ENCODE measurements around the gene NRTN.

The NRTN gene

GRCh38 chr19:5790559-5791520, 14.0 kb upstream of the NRTN start, which contains the start of gene DUS3L:
Gene DUS3L (minus strand): TSS chr19:5791163. CDS start chr19:5791141, 22 bp downstream.
- DNase-seq: peak; percentile 99

DNA sequence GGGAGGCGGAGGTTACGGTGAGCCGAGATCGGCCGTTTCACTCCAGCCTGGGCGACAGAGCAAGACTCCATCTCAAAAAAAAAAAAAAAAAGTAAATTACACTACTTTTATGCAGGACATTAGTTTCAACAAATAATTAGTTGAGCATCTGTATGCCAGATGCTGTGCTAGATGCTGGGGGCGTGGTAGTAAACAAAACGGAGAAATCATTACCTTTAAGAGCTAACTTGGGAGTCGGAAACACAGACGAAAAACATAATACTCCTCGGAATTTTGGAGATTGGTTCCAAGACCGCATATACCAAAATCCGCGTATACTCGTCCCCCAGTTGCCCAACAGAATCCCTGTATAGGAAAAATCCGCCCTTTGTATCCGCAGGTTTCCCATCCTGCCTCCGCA, 12.6 kb upstream of the NRTN start:
- DNase-seq: no peak

DNA sequence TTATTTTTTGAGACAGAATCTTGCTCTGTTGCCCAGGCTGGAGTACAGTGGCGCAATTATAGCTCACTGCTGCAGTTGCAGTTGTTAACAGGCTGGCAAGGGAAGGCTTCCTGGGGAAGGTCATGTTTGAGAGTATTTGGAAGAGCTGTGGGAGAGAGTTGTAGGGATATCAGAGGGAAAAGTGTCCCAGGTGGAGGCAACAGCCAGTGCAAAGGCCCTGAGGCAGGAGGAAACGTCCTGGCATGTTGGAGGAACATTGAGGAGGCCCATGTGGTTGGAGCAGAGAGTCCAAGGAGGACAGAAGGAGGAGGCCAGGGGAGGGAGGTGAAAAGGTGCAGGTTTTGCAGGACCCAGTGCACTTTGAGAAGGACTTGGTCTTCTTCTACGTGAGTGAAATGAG, 11.7 kb upstream of the NRTN start:
- no peak for DNase-seq

DNA sequence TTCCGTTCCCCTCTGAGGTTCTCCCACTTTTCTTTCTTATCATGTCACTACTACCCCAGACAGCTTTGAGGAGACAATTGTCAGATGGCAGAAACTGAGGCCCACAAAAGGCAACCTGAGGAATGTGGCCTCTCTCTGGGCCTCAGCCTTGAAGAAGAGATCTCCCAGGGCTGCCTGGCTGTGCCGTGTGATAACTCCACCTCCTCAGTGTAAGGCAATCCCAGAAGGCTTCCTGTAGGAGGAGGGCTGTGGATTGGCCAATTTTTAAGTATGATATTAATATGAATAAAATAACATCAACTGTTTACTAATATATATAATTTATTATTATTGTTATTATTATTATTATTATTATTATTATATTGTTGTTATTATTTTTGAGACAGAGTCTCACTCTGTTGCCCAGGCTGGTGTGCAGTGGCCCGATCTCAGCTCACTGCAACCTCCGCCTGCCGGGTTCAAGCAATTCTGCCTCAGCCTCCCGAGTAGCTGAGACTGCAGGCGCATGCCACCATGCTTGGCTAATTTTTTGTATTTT, 9.4 kb upstream of the NRTN start:
- DNase-seq: no peak

DNA sequence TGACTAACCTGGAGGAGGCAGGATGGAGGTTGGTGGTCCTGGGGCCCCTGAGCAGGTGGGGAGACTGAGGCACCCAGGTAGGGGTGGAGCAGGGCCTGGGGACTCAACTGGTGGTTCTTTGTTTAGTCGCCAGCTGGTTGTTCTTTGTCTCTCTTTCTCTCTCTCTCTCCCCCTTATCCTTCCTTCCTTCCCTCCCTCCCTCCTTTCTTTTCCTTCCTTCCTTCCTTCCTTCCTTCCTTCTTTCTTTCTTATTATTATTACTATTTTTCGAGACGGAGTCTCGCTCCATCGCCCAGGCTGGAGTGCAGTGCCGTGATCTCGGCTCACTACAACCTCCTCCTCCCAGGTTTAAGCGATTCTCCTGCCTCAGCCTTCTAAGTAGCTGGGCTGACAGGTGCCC, 6.6 kb upstream of the NRTN start:
- no peak for DNase-seq

GRCh38 chr19:5799247-5800241, 5.3 kb upstream of the NRTN start:
- DNase-seq: no peak

- no peak for DNase-seq
Observed at GRCh38 chr19:5800361-5801270, 4.3 kb upstream of the NRTN start.

- DNase-seq: peak; percentile 44
Observed at GRCh38 chr19:5801796-5802619, 2.9 kb upstream of the NRTN start.

- no peak for DNase-seq
Observed at GRCh38 chr19:5803441-5803751, 1.5 kb upstream of the NRTN start.

DNA sequence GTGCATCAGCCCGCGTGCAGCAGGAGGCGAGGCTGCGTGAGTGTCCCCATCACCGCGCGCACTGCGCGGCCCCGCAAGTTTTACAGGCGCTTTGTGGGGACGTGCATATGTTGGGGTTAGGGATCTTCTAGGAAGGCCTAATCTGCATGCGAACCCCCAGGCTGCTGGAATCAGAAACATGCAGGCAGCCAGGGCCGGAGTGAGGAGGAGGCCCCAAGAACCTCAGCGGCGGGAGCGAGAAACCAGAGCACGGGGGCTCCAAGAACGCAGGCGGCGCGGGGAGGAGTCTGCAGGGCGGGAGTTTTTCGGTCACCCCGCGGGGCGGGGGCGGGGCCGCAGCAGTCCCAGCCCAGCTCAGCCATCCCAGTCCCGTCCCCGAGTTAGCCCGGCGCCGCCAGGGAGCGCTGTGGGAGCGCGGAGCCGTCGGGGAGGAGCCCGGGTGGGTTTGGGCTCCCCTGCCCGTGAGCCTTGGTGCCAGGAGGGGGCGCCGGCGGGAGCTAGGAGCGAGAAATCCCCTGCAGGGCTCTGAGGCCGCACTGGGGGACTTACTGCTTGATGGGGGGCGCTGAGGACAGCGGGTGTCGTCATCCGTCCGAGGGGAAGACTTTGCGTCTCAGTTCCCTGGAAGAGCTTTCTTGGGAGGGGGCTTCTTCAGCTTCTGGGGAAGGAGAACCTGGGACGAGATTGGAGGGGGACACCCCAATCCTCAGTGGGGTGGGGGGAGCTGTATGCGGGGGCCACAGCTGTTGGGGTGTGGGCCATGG, 933 bp upstream of the NRTN start:
- DNase-seq: peak; percentile 97

GRCh38 chr19:5805462-5806132, 730 bp downstream of the NRTN start:
- peak; percentile 79 for DNase-seq

- no peak for DNase-seq
Observed at GRCh38 chr19:5806133-5806489, 1.2 kb downstream of the NRTN start.

GRCh38 chr19:5806905-5807304, 2.0 kb downstream of the NRTN start:
- DNase-seq: no peak

DNA sequence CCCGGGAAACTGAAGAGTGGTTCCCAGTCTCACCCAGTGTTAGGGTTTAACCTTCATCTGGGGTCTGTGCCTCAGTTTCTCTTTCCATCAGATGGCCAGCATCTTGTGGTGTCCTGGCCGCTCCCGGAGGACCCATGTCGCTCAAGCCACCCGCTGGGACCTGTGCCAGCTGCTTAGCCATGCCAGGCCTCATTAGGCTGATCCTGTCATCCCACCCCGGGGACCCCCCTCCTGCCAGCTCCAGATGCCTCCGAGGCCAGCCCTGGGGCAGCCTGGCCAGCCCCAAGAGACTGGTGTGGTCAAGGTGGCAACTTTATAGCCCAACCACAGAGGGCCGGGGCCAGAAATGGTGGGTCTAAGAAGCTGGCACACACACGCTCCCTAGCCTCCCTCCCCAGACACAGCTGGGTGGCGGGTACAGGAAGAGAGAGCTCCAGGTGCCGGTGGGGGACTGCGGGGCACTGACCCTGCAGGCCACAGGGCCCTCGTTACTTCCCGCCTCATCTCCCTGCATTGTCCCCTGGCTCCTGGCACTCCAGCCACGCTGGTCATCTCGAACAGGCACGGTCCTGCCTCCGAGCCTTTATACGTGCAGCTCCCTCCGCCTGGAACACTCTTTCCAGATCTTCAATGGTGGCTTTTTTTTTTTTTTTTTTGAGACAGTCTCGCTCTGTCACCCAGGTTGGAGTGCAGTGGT, 3.4 kb downstream of the NRTN start:
- DNase-seq: no peak

DNA sequence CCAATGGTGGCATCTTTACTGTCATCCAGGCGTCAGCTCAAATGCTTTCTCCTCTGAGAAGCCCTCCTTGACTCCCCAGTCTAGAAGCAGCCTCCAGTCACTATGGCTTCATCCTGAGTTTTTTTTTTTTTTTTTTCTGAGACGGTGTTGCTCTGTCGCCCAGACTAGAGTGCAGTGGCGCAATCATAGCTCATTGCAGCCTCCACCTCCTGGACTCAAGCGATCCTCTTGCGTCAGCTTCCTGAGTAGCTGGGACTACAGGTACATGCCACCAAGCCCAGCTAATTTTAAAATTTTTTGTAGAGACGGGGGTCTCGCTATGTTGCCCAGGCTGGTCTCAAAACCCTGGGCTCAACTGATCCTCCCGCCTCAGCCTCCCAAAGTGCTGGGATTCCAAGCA, 4.2 kb downstream of the NRTN start:
- no peak for DNase-seq

DNA sequence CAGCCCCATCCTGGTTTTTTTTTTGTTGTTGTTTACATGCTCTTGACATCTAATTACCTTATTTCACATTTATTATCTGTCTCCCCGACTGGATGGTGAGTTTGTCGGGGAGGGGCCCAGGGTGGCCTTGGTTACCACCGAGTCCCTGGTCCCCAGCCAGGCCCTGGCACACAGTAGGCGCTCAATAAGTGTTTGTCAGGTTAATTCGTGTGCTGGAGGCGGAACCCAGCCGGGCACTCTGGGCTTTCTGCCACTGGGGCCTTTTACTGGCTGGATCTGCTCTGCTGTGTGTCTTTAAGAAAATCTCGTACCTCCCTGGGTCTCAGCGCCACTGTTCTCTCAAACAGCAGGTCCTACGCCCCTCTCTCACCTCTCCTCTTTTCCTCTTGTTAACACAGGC, 4.6 kb downstream of the NRTN start:
- DNase-seq: no peak

DNA sequence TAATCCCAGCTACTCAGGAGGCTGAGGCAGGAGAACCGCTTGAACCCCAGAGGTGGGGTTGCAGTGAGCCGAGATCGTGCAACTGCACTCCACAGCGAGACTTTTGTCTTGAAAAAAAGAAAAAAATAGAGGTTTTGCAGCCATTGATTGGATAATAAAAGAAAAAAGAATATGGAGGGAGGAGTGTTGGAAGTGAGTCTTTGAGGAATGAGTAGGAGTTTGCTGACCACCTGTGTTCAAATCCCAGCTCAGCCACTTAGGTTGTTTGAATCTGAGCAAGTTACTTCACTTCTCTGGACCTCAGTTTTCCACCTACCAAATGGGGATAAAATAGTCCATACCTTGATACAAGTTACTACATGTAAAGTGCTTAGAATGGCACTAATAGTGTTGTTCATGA, 6.2 kb downstream of the NRTN start:
- DNase-seq: no peak

DNA sequence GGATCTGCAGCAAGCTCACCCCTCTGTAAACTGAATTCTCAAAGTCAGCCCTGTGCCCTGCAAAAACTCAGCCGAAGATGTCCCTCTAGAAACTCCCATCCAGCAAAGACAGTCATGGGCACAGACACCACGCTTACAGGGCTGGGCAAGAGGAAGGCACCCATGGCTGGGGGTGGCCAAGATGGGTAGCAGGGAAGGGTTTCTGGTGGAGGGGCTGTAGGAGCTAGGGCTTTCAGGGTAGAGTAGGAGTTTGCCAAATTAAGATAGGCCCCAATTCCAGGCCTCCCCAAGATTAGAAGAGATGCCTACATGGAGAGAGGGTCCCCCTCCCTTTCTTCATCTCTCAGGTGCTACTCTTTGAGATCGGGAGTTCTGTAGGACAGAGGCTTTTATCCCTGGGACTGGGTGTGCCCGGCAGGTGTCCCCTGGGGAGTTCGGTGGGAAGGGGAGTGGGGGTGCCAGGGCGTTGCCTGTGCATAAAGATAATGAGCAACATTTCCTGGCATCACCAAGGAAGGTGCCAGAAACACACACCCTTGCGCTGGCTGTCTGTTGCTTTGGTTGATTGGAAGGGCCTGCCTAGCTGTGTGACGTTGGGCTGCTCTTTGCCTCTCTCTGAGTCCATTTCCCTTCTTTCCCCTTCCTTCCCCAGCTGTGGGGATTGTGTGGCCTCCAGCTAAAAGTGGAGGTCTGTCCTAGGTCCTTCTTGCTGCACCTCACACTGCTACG, 9.4 kb downstream of the NRTN start:
- DNase-seq: no peak

GRCh38 chr19:5814852-5815246, 10.0 kb downstream of the NRTN start:
- DNase-seq: no peak
